Measurements from ENCODE around the gene WIF1.

Gene WIF1, protein sequence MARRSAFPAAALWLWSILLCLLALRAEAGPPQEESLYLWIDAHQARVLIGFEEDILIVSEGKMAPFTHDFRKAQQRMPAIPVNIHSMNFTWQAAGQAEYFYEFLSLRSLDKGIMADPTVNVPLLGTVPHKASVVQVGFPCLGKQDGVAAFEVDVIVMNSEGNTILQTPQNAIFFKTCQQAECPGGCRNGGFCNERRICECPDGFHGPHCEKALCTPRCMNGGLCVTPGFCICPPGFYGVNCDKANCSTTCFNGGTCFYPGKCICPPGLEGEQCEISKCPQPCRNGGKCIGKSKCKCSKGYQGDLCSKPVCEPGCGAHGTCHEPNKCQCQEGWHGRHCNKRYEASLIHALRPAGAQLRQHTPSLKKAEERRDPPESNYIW

DNA sequence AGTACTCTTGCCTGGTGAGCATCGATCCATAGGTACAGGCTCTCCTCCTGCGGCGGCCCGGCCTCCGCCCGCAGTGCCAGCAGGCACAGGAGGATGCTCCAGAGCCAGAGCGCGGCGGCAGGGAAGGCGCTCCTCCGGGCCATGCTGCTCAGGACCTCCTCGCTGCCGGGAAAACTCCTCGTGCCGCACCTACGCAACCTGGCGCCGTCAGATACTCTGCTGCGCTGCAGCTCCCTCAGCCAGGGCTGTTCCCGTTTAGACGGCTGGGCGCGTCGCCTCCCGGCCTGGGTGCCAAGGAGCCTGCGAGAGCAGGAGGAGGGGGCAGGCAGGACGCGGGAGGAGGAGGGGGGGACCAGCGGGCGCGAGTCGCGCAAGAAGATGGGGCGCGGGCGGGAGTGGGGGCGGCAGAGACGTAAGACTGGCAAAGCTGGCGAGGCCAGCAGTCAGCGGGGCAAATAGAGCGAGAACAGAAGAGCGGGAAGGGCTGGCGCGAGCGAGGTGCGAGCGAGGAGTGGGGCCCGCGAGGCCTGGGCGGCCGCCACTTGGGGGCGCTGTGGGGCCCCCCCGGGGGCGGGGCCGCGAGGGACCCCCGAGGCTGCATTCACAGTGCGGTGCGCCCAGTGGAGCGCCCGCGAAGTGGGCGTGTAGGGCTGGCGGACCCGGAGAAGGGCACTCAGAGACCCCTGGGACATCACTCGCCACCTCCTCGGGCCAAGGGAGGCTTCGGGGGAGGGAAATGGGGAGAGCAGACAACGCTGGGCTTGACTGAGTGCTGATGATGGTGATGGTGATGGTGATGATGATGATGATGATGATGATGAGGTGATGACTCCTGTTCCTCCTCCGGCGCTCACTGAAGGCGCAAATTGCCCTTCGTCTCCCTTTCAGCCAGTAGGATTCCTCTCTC is at the start of gene WIF1:
Gene WIF1 (minus strand): TSS at position 257 of the 907 bp plus-strand sequence. CDS start 114 bp downstream, at position 143.
- peak; percentile 5 to 16 for DNase-seq (ENCODE audit: low read depth in 2 of 2)

DNA sequence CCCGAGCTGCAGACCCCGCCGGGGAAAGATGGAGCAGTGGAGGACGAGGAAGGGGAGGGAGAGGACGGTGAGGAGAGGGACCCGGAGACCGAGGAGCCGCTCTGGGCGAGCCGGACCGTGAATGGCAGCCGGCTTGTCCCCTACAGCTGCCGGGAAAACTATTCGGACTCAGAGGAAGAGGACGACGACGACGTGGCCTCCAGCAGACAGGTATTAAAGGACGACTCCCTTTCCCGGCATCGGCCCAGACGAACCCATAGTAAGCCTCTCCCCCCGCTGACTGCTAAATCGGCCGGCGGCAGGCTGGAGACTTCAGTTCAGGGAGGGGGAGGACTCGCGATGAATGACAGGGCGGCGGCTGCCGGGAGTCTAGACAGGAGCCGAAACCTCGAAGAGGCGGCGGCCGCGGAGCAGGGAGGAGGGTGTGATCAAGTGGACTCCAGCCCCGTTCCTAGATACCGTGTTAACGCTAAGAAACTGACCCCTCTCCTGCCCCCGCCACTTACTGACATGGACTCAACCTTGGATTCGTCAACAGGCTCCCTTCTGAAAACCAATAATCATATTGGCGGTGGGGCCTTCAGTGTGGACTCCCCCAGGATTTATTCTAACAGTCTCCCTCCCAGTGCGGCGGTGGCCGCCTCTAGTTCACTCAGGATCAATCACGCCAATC is 49.2 kb upstream of the WIF1 start:
- DNase-seq (ENCODE audit: low read depth in 2 of 2): peak; percentile 34 to 57

DNA sequence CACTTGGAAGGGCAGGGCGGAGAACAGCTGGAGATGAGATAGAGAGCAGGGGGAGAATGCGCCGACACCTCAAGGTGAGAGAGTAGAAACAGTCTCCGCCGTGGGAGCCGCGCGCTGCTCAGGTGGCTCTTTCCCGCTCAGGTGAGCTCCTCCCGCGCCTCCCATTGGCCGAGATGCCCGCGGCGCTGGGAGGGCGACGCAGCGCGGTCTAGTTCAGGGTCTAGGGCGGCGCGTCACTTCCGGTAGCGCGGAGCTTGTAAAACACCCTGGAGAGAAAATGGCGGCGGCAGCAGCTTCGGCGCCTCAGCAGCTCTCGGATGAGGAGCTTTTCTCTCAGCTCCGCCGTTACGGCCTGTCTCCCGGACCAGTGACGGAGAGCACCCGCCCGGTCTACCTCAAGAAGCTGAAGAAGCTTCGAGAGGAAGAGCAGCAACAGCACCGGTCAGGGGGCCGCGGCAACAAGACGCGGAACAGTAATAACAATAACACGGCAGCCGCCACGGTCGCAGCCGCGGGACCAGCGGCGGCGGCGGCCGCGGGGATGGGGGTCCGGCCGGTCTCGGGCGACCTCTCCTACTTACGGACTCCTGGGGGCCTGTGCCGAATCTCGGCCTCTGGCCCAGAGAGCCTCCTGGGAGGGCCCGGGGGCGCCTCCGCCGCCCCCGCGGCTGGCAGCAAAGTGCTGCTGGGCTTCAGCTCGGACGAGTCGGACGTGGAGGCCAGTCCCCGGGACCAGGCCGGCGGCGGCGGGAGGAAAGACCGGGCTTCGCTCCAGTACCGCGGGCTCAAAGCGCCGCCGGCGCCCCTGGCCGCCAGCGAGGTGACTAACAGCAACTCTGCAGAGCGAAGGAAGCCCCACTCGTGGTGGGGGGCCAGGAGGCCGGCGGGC is 48.5 kb upstream of the WIF1 start, which contains the start of gene LEMD3:
Gene LEMD3 (plus strand): TSS at position 264 of the 889 bp plus-strand sequence. CDS start 14 bp downstream, at position 278.
- DNase-seq (ENCODE audit: low read depth in 2 of 2): peak; percentile 86 to 90

DNA sequence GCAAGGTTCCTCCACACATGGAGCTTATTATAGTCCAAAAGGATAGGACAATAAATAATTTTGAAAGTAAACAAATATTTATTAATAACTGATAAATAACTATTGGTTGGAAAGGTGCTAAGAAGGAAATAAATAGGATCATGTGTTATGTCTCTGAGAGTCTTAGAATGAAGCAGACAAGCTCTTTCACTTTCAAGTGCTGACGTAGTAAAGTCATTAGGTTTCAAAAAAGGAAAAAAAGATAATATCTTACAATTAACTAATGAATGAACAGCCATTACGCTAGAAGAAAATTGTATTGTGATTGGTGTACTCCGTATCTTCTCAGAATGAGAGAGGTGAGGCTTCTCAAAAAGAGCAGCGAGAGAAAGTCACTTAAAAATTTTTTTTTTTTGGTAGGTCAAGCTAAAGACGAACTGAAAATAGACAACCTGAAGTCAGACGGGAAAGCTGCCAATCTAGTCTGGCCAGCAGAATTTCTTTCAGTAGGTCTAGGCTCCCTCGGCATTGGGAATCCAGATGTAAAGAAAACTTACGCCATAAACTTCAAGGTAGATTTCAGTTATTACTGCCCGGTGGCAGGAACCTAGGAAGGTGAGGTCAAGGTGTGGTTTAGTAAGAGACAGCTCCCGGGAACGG is 47.7 kb upstream of the WIF1 start:
- no peak for DNase-seq (ENCODE audit: low read depth in 2 of 2)

DNA sequence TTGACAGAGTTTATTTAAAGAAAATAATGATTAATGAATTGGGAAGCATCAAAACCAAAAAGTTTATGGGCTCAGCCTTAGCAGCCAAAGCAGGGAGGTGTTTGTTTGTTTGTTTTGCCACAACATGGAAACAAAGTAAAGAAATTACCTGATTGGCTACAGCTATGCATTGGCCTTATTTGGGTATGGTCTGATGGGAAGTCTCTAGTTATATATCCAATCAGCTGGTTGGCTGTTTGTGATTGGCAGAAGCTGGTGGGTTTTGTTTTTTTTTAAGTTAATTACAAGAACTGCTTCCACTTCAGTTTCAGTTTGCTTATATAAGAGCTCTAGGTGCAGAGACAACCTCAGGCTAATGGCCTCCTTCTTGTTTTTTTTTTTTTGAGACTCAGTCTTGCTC is 43.7 kb upstream of the WIF1 start:
- DNase-seq (ENCODE audit: low read depth in 2 of 2): no peak

DNA sequence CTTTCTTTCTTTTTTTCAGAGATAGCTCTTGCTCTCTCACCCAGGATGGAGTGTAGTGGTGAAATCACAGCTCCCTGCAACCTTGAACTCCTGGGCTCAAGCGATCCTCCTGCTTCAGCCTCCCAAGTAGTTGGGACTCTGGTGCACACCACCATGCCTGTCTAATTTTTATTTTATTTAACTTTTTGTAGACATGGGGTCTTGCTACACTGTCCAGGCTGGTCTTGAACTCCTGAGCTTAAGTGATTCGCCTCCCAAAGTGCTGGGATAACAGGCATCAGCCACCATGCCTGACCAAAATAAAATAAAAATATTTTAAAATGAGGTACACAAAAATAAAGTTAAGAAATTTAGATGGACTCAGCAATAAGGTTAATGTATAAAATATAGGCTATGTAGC is 43.1 kb upstream of the WIF1 start:
- no peak for DNase-seq (ENCODE audit: low read depth in 2 of 2)

DNA sequence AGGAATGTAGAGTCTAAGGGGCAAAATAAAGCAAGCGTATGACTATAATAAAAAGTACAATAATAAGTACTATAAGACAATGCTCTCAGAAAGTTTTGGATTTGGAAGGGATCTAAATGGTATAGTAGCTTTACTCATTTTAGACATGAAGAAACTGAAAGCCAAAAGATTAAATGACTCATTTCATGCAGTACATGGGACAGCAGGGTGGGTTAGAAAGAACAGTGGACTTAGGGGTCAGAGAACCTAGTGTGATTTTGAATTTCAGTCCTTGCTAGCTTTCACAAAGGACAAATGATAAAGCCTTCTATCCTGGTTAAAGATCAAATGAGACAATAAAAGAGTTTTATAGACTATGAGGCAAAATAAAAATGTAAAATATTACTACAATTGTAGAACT is 41.5 kb upstream of the WIF1 start:
- DNase-seq (ENCODE audit: low read depth in 2 of 2): no peak

DNA sequence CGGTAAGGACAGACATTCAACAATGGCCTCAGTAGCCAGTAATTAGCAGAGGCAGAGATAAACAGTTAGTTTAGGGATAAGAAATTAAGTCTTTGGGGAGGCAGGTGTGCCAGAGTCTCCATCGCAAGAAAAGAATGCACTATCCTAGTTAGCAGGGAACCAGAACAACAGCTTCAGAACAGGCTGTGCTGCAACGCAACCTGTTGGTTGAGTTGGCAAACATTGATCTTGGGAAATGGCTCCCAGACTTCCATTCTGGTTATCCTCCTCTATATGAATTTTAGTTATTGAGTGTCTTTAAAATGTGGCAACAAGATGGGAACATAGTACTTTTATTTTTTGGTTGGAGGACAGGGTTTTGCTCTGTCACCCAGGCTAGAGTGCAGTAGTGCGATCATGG is 36.0 kb upstream of the WIF1 start:
- DNase-seq (ENCODE audit: low read depth in 2 of 2): no peak

DNA sequence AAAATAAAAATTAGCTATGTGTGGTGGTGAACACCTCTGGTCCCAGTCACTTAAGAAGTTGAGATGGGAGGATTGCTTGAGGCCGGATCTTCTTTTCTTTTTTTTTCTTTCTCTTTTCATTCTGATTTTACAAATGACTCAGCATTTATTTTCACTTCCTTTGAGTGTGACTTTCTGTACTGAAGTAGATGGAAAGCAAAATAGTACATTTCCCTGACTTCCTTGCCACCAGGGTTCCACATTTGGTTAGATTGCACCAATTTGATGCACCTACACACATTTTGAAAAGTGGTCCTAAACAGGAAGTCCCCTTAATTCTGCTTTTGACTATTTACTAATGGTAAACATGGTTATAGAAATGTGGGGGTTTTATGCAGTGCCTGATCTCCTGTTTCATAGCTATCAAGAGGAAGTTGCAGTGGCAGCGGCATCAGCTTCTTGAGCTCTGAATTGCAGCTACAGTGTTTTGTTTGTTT is 35.3 kb upstream of the WIF1 start:
- DNase-seq (ENCODE audit: low read depth in 2 of 2): no peak

DNA sequence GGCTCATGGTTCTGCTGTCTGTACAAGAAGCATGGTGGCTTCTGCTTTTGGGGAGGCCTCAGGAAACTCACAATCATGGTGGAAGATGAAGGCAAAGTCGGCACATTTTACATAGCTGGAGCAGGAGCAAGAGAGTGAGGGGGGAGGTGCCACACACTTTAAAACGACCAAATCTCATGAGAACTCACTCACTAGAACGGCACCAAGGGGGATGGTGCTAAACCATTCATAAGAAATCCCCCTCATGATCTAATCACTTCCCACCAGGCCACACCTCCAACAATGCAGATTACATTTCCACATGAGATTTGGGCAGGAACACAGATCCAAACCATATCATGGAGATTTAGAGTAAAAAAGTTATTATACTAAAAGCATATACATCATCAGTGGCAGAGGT is 34.7 kb upstream of the WIF1 start:
- DNase-seq (ENCODE audit: low read depth in 2 of 2): no peak

DNA sequence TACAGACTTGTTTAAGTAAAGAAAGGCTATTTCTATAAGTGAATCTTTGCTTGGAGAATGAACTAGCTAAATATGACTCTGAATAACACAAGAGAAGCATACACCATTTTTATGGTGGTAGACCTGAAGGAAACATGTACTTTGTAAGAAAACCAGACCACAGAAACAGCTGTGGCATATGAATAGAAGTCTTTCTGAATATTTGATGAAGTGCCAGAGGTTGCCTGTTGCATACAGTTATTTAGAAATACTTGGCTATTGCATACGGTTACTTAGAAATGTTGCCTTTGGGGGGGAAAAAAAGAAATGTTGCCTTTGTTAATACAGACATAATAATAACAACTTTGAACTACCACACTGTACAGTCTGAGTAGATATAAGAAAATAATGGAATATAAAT is 31.5 kb upstream of the WIF1 start:
- DNase-seq (ENCODE audit: low read depth in 2 of 2): no peak

DNA sequence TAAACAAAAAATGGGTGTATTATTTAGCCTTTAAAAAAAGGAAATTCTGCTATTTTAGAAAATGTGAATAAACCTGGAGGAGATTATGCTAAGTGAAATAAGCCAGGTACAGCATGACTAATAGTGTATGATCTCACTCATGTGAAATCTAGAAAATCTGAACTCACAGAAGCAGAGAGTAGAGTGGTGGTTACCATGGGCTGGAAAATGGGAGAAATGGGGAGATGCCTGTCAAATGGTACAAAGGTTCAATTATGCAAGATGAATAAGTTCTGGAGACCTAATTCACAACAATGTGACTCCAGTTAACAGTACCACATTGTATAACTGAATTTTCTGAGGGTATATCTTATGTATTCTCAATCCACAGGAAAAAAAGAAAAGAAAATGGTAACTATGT is 30.9 kb upstream of the WIF1 start:
- DNase-seq (ENCODE audit: low read depth in 2 of 2): no peak

DNA sequence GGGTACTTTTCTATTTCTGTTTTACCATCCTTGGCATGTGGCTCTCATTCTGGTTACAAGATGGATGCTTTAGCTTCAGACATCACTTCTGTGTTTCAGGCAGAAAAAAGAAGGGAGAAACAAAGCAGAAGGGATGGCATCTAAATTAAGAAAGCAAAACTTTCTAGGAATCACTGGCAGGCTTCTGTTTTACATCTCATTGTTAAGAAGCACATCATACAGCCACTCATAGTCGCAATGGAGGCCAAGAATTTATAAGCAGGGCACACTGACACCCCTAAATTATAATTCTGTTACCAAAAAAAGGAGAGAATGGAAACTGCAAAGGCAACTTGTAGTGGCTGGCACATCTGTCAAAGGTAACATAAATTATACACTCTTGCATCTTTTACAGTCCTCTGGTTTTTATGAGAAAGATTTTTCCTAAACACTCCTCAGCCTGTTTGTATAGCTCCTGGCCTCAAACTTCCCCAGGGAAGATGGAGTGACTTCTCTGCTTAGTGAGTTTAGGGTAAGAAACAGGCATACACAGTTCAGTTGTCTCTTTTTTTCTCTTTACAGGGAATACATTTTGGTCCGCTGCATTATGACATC is 26.3 kb upstream of the WIF1 start:
- no peak for DNase-seq (ENCODE audit: low read depth in 2 of 2)

DNA sequence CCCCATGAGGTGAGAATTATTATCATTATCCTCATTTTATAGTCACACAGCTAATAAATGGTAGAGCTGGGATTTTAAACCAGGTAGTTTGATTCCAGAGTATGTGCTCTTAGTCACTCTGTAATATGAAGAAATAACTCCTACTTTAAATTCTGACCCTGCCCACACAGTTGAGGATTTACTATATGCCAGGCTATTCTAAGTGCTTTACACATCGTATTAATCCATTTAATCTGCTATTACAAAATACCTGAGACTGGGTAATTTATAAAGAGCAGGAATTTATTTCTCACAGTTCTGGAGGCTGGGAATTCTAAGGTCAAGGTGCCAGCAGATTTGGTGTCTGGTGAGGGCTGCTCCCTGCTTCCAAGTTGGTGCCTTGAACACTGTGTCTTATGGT is 19.6 kb upstream of the WIF1 start:
- no peak for DNase-seq (ENCODE audit: low read depth in 2 of 2)

DNA sequence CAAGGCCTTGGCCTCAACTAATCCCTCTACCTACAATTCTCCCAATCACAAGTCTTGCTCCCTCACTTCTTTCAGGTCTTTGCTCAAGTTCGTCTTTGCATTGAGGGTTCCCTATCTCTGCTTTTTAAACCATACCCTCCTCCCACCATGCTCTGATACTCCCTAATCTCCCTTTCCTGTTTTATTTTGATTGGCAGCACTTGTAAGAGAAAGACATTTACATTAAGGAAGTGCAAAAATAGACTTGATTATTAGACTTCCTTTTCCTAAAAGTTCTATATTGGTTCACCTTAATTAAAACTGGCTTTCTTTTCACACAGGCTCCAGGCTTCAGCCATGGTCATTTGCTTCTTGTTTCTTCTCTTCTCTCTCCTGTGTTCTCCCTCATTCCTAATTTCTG is 18.3 kb upstream of the WIF1 start:
- no peak for DNase-seq (ENCODE audit: low read depth in 2 of 2)

DNA sequence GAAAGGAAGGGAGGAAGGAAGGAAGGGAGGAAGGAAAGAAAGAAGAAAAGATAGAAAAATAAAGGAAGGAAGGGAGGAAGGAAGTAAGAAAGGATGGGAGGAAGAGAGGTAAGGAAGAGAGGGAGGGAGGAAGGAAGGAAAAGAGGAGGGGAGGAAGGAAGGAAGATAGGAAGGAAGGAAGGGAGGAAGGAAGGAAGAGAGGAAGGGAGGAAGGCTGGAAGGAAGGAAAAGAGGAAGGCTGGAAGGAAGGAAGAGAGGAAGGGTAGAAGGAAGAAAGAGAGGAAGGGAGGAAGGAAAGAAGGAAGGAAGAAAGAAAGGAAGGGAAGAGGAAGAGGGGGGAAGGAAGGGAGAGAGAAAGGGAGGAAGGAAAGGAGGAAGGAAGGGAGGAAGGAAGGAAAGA is 12.8 kb upstream of the WIF1 start:
- DNase-seq (ENCODE audit: low read depth in 2 of 2): no peak

DNA sequence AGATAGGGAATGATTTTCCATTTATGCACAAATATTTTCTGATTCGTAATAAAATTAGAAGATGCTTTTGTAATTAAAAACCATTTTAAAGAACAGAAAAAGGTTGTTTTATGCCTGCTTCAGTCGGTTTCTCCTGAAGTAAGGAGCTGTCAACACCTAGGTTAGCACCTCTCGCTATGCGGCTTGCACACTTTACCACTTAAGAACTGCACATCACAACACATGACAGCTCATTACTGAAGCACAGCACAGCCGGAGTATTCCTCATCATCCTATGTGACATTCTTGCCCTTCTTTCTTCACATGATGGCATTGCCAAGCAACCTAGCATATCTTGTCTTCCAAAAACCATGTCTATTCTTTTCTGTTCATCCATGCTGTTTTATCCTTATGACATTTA is 5.4 kb upstream of the WIF1 start:
- no peak for DNase-seq (ENCODE audit: low read depth in 2 of 2)

DNA sequence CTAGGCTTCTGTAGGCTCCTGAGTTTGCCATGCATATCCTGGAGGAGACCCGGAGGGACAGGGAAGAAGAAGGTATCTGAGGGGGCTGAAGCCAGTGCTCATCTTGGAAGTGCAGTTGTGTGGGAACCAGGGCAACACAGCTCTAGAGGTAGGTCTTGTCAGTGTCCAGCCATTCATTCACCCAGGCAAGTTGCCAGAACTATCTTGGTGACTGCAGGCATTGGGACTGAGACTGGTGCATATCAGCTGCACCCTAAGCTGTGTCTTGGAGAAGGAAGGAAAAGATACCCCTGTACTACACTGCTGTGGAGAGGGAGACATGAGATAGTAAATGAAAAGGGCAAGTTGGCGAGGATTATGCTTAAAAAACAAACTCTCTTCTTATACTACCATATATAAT is 4.9 kb upstream of the WIF1 start:
- no peak for DNase-seq (ENCODE audit: low read depth in 2 of 2)

DNA sequence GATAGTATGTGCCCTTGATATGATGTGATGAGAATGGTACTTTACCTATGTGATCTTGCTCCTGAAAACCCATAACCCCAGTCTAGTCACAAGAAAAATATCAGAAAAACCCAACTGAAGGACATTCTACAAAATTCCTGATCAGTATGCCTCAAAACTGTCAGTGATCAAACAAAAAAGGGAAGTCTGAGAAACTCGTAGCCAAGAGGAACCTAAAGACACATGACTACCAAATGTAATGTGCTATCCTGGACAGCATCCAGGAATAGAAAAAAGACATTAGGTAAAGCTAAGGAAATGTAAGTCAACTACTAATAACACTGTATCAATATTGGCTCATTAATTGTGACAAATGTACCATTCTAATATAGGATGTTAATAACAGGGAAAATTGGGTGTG is 4.1 kb upstream of the WIF1 start:
- no peak for DNase-seq (ENCODE audit: low read depth in 2 of 2)

DNA sequence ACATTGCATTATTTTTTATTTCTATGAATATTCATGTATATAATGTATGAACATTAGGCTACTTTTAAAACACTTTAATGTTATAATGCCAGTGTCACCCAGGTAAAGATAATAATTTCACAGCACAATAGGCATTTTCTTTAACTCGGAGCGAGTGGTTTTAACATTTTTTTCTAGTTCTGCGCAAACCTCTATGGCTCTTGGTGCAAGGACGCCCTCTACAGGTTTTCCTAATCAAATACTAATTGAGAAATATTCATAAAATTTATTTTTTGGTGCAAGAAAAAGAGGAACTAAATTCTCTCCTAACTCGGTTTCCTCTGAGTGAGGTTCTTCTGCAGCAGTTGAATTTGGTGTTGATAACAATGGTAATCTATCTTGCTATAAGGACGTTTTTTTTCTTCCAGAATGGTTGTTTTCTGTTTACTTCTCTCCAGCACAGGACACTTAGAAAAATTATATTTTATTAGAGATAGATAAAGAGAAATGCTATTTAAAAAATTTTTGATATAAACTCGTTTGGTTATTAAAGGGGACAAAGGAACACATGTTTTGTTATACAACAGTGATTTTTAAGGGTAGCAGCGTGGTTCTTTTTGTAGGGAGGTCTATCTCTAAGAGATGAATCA is 2.4 kb upstream of the WIF1 start:
- peak in 1 of 2 donors; percentile 17 for DNase-seq (ENCODE audit: low read depth in 2 of 2)

All from stimulated activated CD4-positive, alpha-beta T cell treated with anti-CD3 and anti-CD28 coated beads, Interleukin-4, amount 100 ng/mL, for 48 hours (primary cell).